ENCODE results near the gene AMT.
A peak's percentile ranks its signal among the peaks of the same experiment; 100 is the strongest.
"Not testable (repeated sequence)": the region's sequence is repeated elsewhere in the genome, so short reads cannot be mapped to it uniquely, and the experiment has no call there.

AMT gene

GRCh38 chr3:49410846-49411534, 11.3 kb downstream of the AMT start:
- peaks cover 58% of the 10 kb centered on the region for H4K20me1 ChIP-seq (ENCODE audit: insufficient read depth, low read length)
- peak overlapping the region; percentile 90 for H3K9ac ChIP-seq (ENCODE audit: low read depth, low read length)
- peaks cover 70% of the 10 kb centered on the region for H3K4me1 ChIP-seq (ENCODE audit: insufficient read depth, low read length)
- H3K36me3 ChIP-seq (ENCODE audit: insufficient read depth, low read length): peaks cover 27% of the 10 kb centered on the region
- no peaks in the 10 kb centered on the region for H3K27me3 ChIP-seq (ENCODE audit: insufficient read depth, low read length, poor library complexity)
- peaks cover 83% of the 10 kb centered on the region for H3K79me2 ChIP-seq (ENCODE audit: insufficient read depth, low read length)
- peak overlapping the region; percentile 97 for H3K27ac ChIP-seq (ENCODE audit: low read length)
- H3K9me3 ChIP-seq (ENCODE audit: insufficient read depth, low read length, severe bottlenecking): no peaks in the 10 kb centered on the region
- no peak for TF ChIP-seq EZH2 (IDR thresholded peaks at IDR 0.05; ENCODE audit: borderline replicate concordance, low read depth, low read length, severe bottlenecking)
- TF ChIP-seq, protein P1, sequence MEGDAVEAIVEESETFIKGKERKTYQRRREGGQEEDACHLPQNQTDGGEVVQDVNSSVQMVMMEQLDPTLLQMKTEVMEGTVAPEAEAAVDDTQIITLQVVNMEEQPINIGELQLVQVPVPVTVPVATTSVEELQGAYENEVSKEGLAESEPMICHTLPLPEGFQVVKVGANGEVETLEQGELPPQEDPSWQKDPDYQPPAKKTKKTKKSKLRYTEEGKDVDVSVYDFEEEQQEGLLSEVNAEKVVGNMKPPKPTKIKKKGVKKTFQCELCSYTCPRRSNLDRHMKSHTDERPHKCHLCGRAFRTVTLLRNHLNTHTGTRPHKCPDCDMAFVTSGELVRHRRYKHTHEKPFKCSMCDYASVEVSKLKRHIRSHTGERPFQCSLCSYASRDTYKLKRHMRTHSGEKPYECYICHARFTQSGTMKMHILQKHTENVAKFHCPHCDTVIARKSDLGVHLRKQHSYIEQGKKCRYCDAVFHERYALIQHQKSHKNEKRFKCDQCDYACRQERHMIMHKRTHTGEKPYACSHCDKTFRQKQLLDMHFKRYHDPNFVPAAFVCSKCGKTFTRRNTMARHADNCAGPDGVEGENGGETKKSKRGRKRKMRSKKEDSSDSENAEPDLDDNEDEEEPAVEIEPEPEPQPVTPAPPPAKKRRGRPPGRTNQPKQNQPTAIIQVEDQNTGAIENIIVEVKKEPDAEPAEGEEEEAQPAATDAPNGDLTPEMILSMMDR (IDR thresholded peaks at IDR 0.05; ENCODE audit: borderline replicate concordance, extremely low read depth, low read length, poor library complexity, severe bottlenecking): no peak
- no peak for ATAC-seq (ENCODE audit: insufficient read depth, low read depth)
- no peak for DNase-seq
- H2AFZ ChIP-seq (ENCODE audit: low read depth, low read length): 0 out of 2 replicates have a peak overlapping the region, but pooled peaks have one; percentile 33
- H3K4me3 ChIP-seq (ENCODE audit: low read depth in 1 of 2, low read length in 2 of 2): peak overlapping the region; percentile 61 to 92
- H3K4me2 ChIP-seq (ENCODE audit: insufficient read depth, low read length): peak overlapping the region; percentile 74

GRCh38 chr3:49410066-49410845, 12.0 kb downstream of the AMT start:
- peak overlapping the region; percentile 97 for H3K27ac ChIP-seq (ENCODE audit: low read length)
- H3K4me3 ChIP-seq (ENCODE audit: low read depth in 1 of 2, low read length in 2 of 2): peak overlapping the region; percentile 61 to 92
- H3K9ac ChIP-seq (ENCODE audit: low read depth, low read length): peak overlapping the region; percentile 90
- H3K27me3 ChIP-seq (ENCODE audit: insufficient read depth, low read length, poor library complexity): no peaks in the 10 kb centered on the region
- peaks cover 62% of the 10 kb centered on the region for H4K20me1 ChIP-seq (ENCODE audit: insufficient read depth, low read length)
- peak overlapping the region; percentile 74 for H3K4me2 ChIP-seq (ENCODE audit: insufficient read depth, low read length)
- peaks cover 63% of the 10 kb centered on the region for H3K4me1 ChIP-seq (ENCODE audit: insufficient read depth, low read length)
- ATAC-seq (ENCODE audit: insufficient read depth, low read depth): no peak
- no peaks in the 10 kb centered on the region for H3K9me3 ChIP-seq (ENCODE audit: insufficient read depth, low read length, severe bottlenecking)
- H3K79me2 ChIP-seq (ENCODE audit: insufficient read depth, low read length): peaks cover 91% of the 10 kb centered on the region
- H2AFZ ChIP-seq (ENCODE audit: low read depth, low read length): no peak overlapping the region
- peaks cover 27% of the 10 kb centered on the region for H3K36me3 ChIP-seq (ENCODE audit: insufficient read depth, low read length)
- no peak for DNase-seq
- TF ChIP-seq EZH2 (IDR thresholded peaks at IDR 0.05; ENCODE audit: borderline replicate concordance, low read depth, low read length, severe bottlenecking): no peak
- TF ChIP-seq, protein P1 (IDR thresholded peaks at IDR 0.05; ENCODE audit: borderline replicate concordance, extremely low read depth, low read length, poor library complexity, severe bottlenecking): no peak

DNA sequence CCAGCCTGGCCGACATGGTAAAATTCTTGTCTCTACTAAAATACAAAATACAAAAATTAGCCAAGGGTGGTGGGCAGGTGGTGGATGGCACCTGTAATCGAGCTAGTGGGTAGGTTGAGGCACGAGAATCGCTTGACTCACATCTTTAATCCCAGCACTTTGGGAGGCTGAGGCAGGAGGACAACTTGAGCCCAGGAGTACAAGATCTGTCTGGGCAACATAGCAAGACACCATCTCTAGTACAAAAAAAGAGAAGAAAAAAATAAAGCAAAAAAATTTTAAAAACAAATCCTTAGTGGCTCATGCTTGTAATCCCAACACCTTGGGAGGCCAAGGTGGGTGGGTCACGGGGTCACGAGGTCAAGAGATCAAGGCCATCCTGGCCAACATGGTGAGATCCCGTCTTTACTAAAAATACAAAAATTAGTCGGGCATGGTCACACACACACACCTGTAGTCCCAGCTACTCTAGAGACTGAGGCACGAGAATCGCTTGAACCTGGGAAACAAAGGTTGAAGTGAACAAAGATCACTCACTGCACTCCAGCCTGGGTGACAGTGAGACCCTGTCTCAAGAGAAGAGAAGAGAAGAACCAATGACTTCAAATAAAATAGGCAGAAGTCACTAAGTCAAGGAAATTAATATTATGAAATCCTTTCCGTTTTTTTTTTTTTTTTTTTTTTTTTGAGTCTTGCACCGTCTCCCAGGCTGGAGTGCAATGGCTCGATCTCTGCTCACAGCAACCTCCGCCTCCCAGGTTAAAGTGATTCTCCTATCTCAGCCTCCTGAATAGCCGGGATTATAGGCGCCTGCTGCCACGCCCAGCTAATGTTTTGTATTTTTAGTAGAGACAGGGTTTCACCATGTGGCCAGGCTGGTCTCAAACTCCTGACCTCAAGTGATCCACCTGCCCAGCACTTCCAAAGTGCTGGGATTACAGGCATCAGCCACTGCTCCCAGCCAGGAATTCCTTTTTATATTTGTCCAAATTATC, 15.4 kb downstream of the AMT start:
- Histone ChIP-seq H3K4me1 (ENCODE audit: insufficient read depth, low read length) (peaks cover 35% of the 10 kb centered on the region), H3K27ac (ENCODE audit: low read length) (no peak overlapping the region), H3K36me3 (ENCODE audit: insufficient read depth, low read length) (peaks cover 33% of the 10 kb centered on the region), H2AFZ (ENCODE audit: low read depth, low read length) (no peak overlapping the region), H3K79me2 (ENCODE audit: insufficient read depth, low read length) (peaks cover 99% of the 10 kb centered on the region), H3K4me3 (ENCODE audit: low read depth in 1 of 2, low read length in 2 of 2) (no peak overlapping the region), H3K4me2 (ENCODE audit: insufficient read depth, low read length) (peak overlapping the region; percentile 5; the same call in 1 of the 2 replicates), H3K9ac (ENCODE audit: low read depth, low read length) (no peak overlapping the region), H3K27me3 (ENCODE audit: insufficient read depth, low read length, poor library complexity) (no peaks in the 10 kb centered on the region), H3K9me3 (ENCODE audit: insufficient read depth, low read length, severe bottlenecking) (no peaks in the 10 kb centered on the region), H4K20me1 (ENCODE audit: insufficient read depth, low read length) (peaks cover 86% of the 10 kb centered on the region)
- DNase-seq (no peak), ATAC-seq (ENCODE audit: insufficient read depth, low read depth) (no peak)
- TF ChIP-seq EZH2 (IDR thresholded peaks at IDR 0.05; ENCODE audit: borderline replicate concordance, low read depth, low read length, severe bottlenecking): no peak
- TF ChIP-seq, protein P1 (IDR thresholded peaks at IDR 0.05; ENCODE audit: borderline replicate concordance, extremely low read depth, low read length, poor library complexity, severe bottlenecking): no peak

- not testable (repeated sequence) for DNase-seq; H3K4me3 ChIP-seq (ENCODE audit: low read depth in 1 of 2, low read length in 2 of 2); H2AFZ ChIP-seq (ENCODE audit: low read depth, low read length); H3K9ac ChIP-seq (ENCODE audit: low read depth, low read length); ATAC-seq (ENCODE audit: insufficient read depth, low read depth); H3K27ac ChIP-seq (ENCODE audit: low read length); H3K27me3 ChIP-seq (ENCODE audit: insufficient read depth, low read length, poor library complexity); H3K9me3 ChIP-seq (ENCODE audit: insufficient read depth, low read length, severe bottlenecking); H3K4me2 ChIP-seq (ENCODE audit: insufficient read depth, low read length)
- H3K79me2 ChIP-seq (ENCODE audit: insufficient read depth, low read length): peaks cover 99% of the 10 kb centered on the region
- H3K4me1 ChIP-seq (ENCODE audit: insufficient read depth, low read length): peaks cover 32% of the 10 kb centered on the region
- H3K36me3 ChIP-seq (ENCODE audit: insufficient read depth, low read length): peaks cover 41% of the 10 kb centered on the region
- peaks cover 88% of the 10 kb centered on the region for H4K20me1 ChIP-seq (ENCODE audit: insufficient read depth, low read length)
These were observed 16.7 kb downstream of the AMT start for GRCh38 chr3:49405570-49405969.
